ENCODE results near the gene TUNAR.
"Not testable (repeated sequence)": the region's sequence is repeated elsewhere in the genome, so short reads cannot be mapped to it uniquely, and the experiment has no call there.

TUNAR gene

DNA sequence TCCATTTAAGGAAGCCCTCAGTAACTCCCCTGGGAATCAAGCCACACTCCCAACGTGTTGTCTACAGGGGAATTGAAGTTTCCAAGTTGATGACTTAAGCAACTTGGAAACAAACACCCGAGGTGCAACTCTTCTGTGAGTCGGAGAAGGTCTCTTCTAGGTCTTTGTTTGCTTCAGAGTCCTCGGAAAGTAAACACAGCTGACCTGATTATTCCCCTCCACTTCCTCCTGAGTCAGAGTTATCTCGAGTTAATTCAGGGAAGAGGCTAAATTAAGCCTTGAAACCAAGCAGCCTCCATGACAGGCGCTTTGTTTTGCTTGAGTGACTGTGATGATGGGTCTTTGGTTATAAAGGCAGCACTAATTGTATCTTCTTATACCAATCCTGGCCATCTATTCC is 41.8 kb downstream of the TUNAR start:
- DNase-seq (ENCODE audit: low spot score): no peak

DNA sequence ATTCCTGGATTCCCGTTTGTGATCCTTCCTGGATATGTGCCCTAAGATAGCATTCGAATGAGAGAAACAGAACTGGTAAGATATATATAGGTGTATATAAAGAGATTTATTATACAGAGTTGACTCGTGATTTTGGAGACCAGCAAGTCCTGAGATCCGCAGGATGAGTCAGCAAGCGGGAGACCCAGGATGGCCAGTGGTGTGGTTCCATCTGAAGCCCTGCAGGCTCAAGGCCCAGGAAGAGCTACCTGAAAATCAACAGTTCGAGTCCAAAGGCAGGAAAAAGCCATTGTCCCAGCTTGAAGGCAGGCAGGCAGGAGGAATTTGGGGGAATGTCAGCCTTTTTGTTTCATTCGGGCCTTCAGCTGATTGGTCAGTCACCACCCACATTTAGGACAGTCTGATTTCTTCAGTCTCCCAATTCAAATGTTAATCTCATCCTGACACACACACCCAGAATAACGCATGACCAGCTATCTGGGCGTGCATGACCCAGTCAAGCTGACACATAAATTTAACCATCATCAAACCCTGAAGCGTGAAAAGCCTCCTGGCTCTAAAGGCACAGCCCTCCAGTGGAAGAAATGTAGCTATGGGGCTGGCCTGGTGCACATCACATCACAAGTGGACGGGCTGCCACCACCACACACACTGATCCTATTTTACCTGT is 44.3 kb downstream of the TUNAR start:
- DNase-seq (ENCODE audit: low spot score): no peak

DNA sequence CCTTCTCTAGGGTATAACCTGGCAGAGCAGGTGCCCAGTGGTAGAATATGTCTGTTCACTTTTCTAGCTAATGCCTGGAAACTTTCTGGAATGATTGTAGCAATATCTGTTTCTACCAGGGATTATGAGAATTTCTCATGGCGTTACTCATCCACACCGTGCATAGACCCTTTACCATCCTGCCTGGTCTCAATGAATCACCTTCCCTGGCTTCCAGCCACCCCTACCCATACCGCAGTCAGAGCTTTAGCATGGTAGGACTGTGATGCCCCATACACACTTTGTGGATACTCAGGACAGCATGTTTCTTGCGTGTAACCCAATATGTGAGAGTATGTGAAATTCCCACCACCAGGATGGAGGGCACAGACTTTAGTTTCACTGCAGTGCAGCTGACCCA is 45.4 kb downstream of the TUNAR start:
- no peak for DNase-seq (ENCODE audit: low spot score)

DNA sequence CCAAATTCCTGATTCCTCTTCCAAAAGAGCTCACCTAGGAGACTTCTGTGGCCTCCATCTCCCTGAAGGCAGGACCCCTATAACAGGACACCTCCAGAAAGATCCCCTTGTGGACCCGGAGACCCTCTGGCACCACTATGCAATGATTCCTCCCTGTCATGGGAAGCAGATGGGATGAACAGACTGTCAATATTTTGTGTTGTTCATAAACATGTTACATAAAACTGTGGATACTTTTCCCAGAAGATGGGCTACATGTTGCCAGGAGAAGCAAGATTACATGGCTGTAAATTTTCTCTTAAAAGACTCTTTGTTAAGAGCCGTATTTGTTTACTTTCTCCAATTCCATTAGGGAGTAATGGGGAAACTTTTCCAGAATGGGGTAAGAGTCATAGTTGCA is 52.1 kb downstream of the TUNAR start:
- DNase-seq (ENCODE audit: low spot score): no peak

DNA sequence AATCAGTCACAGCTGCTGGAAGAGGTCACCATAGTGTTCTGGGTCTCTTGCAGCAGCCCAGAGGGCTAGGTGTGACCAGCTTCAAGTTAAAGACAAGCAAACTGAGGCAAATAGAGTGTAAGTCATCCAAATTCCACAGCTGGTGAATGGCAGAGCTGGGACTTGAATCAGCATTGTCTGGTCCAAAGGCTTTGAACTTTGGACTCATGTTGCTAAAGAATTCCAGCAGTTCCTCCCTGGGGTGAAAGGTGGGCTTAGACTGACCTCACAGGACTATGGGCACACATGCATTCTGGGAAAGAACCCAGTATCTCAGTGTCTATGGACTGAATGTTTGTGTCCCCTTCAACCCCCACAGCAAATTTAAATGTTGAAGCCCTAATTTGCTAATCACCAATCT is 54.8 kb downstream of the TUNAR start:
- no peak for DNase-seq (ENCODE audit: low spot score)

DNA sequence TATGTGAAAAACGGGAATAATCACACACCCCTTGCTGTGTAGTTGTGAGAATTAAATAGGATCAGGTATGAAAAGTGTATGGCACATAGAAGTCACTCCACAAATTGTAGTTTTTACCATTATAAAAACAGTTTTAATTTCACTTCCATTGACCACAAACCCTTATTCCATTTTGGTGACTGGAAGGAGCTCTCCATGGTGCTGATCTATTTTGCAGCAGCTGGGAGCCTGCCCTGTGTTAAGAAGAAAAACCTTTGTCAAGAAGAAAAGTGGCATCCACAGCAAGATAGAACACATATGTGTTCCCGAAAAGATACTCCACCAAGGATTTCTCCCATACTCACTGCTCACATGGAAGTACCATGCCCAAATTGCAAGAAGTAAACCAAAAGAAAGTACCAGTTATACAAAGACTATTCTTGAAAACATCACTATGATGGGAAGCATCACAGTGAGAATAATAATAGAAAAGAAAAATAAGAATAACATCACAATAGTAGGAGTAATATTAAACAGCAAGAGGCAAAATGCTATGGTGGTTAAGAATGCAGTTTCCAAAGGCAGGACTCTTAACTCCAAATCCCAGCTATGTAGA is 58.7 kb downstream of the TUNAR start:
- peak; percentile 28 for DNase-seq (ENCODE audit: low spot score)

DNA sequence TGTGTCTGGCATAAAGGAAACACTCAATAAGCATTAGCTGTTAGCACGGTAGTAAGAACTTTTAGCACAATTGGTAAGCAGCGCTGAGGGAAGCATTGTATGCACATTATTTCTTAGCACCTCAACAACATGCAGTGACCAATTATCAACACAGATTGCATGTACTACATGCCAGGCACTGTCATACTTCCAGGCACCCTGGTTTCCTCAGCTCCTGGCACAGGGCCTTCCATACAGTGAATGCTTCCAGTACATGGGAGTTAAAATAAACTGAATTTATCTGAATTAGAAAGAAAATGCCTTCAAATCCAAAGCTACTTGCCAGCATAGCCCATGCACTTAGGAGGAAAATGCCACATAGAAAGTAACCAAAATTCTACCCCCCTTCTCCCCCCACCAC is 59.4 kb downstream of the TUNAR start:
- no peak for DNase-seq (ENCODE audit: low spot score)

DNA sequence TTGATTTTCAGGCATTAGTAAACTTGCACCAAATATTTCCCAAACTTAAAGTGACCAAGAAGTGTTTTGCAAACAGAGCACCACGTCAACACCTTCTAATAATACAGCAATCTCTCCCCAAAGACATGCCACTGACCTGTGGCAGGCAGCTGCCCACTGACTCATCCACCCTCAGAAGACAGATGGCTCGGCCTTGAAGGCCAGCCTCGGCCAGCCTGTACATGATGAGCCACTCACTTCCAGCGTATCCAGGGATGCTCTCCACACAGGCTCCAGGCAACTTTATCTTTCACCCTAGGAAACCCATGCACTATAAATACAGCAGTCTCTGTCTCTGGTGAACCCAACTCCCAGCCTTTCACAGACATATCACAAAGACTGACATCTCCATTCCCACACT is 62.7 kb downstream of the TUNAR start:
- no peak for DNase-seq (ENCODE audit: low spot score)

DNA sequence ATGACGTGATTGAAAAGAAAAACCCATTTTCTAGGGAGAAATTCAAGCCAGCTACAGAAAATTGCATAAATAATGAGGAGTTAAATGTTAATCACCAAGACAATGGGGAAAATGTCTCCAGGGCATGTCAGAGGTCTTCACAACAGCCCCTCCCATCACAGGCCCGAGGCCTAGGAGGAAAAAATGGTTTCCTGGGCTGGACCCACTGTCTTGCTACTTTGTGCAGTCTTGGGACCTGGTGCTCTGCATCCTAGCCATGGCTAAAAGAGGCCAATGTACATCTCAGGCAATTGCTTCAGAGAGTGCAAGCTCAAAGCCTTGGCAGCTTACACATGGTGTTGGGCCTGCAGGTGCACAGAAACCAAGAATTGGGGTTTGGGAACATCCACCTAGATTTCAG is 65.3 kb downstream of the TUNAR start:
- DNase-seq (ENCODE audit: low spot score): no peak

DNA sequence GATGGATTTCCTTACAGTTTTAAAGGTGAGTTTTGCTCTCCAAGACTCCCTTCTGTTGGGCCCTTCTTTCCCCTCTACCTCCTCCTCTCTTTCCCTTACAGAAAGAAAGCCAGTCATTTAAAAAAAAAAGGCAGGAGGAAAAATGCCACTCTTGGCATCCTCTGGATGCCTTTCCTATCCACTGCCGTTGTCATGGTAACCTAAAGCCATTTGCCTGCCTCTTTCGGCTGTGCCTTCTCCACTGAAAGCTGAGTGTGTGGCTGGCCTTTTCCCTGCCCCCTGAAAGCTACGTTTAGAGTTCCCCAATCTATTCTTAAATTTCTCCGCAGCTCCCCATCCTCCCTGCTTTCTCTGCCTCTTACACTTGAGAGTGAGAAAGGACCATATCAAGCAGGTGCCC is 67.1 kb downstream of the TUNAR start:
- no peak for DNase-seq (ENCODE audit: low spot score)

DNA sequence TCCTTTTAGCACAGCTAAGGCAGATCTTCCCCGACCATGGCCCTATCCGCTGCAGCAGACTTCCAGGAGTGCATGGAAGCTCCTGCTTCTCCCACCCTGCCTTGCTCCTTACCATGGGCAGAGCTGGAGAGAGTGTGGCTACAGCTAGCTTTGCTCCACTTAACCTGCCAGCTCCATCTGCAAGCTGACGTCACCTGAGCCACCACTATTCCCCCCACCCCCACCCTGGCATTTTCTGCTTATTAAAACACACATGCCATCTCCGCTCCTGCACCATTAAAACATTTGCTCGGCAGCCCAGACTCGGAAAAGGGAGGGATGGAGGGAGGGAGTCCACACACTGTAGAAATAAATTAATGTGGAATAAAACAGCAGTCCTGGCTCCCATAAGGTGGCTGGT is 67.8 kb downstream of the TUNAR start:
- no peak for DNase-seq (ENCODE audit: low spot score)

DNA sequence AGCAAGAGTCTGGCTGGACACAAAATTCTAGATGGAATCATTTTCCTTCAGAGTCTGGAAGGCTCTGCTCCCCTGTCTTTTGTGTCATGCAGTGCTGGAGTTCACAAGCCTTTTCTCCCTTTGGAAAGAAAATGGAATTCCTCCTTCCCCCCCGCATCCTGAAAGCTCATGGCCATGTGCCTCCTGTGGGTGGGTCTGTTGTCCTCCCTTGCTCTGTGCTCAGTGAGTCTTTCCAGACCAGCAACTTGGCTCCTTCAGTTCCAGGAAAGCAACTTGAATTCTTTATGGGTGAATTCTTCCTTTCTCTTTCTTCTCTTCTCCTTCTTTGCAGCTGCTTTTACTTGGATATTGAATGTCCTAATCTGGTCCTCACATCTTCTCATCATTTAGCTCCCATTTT is 70.2 kb downstream of the TUNAR start:
- no peak for DNase-seq (ENCODE audit: low spot score)

DNA sequence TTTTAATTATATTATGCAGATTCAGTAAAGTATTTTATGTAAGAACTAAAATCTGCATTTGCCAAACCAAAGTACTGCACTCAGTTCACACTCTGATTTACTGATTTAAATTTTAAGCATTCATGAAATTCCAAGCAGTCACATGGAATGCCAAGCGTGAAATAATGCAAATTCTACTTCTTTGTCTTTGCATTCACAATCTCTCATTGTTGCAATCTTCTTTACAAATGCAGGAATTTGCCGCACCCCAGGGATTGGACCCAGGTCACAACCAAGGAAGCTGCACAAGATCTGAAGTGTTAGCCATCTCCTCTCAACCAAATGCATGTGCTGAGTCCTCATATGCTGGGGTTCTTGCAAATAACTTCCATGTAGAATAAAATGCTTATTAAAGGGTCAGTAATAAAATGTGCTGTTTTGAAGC is 71.9 kb downstream of the TUNAR start:
- no peak for DNase-seq (ENCODE audit: low spot score)

DNA sequence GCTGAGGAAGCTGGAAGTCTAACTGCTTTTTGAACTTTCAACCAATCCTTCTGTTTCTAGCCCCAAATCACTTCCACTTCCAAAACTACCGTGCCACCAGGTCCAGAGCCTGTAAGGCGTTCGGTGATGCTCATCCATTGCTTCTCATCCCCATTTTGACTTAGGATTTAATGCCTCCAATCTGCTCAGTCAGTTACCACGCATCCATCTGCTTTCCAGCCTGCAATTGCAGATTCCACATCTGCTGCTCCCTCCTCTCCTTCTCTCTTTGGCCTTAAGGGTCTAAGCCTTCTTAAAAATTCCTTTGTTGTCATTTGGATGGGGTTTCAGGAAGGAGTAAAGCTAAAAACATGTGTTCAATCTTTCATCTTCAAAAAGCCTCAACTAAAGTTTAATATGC is 74.7 kb downstream of the TUNAR start:
- DNase-seq (ENCODE audit: low spot score): no peak

DNA sequence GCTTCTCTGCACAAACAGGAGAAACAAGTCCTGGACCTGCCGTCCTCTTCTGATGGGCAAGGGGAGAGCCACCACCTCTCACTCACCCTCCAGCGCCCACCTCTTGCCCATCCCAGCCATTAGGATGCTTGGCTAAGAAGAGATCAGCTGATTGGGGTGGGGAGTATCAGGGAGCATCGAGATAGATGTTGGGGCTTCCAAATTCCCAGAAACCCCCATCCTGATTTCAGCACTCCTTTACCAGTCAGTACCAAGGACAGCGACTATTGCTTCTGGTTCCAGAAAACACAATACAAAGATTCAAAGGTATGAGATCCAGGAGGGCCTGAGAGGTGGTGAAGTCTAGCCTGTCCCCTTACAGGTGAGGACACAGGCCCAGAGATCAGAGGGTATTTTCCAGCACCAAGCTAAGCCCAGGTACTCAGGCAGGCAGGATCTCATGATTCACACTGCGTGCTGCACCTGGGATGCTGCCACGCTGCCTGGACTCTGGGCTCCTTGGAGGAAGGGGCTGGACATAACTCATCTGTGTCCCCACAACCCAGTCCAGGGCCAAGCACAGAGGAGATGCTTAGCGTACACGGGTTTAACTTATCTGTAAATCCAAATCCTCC is 76.6 kb downstream of the TUNAR start:
- DNase-seq (ENCODE audit: low spot score): peak; percentile 26

DNA sequence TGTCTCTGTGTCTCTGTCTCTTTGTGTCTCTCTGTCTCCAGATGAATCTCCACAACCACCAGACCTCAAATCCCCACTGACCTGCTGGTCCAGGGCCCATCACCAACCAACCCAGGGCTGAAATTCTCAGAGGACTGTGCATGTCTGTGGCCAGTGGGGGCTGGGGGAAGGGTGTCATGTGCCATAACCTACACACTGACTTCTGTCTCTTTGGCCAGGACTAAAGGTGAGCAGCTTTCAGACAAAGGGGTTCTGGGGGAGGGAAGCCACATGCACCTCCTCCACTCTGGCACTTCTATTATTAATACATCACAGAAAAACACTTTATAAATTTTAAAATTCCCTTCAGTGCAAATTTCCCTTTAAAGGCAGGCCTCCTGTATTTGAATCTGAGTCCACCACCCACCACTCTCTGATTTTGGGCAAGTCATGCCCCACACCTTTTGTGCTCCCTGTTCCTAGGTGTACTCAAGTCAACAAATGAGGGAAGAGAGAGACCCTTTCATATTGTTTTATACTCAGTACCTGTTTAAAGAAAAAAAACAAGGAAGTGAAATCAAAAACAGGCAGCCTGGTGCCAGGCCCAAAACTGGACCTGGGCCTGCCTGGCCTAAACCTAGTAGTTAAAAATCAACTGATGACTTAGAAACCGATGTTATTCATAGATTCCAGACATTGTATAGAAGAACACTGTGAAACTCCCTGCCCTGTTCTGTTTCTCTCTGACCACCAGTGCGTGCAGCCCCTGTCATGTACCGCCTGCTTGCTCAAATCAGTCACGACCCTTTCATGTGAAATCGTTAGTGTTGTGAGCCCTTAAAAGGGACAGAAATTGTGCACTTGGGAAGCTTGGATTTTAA is 80.2 kb downstream of the TUNAR start:
- no peak for DNase-seq (ENCODE audit: low spot score)

DNA sequence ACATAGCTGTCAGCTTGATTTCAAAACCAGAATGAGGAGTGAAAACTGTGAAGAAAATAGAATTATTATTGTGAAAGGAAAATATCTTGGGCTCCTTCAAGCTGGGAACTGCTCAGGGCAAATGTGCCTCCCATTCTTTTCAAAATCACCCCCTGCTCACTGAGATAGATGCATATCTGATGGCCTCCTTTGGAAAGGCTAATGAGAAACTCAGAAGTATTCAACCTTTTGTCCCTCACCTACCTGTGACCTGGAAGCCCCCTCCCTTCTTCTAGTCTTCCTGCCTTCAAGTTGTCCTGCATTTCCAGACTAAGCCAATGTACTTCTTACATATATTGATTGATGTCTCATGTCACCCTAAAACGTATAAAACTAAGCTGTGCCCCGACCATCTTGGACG is 81.5 kb downstream of the TUNAR start:
- DNase-seq (ENCODE audit: low spot score): no peak

DNA sequence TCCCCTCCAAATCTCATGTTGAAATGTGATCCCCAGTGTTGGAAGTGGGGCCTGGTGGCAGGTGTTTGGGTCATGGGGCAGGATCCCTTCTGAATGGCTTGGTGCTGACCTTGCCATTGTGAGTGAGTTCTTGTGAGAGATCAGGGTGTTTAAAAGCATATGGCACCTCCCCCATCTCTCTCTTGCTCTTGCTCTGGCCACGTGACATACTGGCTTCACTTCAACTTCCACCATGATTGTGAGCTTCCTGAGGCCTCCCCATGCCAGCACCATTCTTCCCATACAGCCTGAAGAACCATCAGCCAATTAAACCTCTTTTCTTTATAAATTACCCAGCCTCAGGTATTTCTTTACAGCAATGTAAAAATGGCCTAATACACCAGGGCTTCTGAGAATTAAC is 82.7 kb downstream of the TUNAR start:
- no peak for DNase-seq (ENCODE audit: low spot score)

DNA sequence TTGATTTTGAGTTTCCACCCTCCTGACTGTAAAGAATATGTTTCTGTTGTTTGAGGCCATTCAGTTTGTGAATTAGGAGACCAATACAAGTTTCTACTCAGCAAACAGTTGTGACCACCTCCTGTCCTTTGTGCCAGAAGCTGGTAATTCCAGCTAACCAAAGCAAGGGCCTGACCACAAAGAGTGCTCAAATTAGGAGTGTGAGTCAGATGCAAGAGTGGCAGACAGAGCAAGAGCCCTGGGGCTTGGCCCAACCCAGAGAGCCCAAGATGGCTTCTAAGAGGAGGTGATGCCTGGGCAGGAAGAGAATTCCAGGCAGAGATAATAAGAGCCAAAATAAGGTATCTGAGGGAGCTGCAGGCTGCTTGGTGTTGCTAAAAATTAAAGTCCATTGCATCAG is 84.8 kb downstream of the TUNAR start:
- no peak for DNase-seq (ENCODE audit: low spot score)

DNA sequence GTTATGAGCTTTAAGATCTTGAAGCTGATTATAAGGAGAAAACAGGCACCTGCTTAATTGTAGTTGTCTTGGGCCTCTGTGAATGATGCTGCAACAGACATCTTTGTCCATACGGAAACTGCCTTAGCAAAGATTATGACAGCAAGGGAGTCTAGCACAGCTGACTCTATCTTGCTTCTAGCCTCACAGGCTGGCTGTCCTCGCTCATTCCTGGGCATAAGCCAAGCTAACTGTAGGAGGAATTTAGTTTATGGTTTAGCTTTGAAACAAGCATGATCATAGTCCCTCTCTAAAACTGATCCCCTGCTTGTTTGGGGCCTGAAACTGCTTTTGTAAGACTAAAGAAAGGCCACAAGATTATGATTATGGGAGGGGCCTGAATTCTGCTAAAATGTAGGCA is 88.3 kb downstream of the TUNAR start:
- DNase-seq (ENCODE audit: low spot score): no peak

DNA sequence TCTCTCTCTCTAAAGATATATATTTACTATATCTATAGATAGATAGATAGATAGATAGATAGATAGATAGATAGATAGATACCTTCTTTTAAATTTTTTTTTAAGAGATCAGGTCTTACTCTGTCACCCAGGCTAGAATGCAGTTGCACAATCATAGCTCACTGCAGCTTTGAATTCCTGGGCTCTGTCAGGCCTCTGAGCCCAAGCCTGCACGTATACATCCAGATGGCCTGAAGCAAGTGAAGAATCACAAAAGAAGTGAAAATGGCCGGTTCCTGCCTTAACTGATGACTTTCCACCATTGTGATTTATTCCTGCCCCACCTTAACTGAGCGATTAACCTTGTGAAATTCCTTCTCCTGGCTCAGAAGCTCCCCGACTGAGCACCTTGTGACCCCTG is 91.4 kb downstream of the TUNAR start:
- not testable (repeated sequence) for DNase-seq (ENCODE audit: low spot score)

Measured in GM03348 (cell line).